NCI-H2107 treated with DMSO at 0.1 percent for 48 hours (cell line): ENCODE measurements around the gene SLC7A6.

ENCODE experiments used
- DNase-seq: peaks from one replicate; lab custom pipeline; 2025; ENCODE audit not compliant: unreplicated experiment; lab: John Stamatoyannopoulos, UW

The SLC7A6 gene

GRCh38 chr16:68264128-68265077, at the start of gene SLC7A6:
SLC7A6 (plus strand) TSS chr16:68264526; CDS start chr16:68274727, 10,201 bp downstream.
- peak; percentile 44 for DNase-seq

- DNase-seq = no peak
These were observed 49.6 kb upstream of the SLC7A6 start for GRCh38 chr16:68214726-68215125.

GRCh38 chr16:68215302-68215701, 49.0 kb upstream of the SLC7A6 start:
- DNase-seq = no peak

GRCh38 chr16:68216240-68216639, 48.1 kb upstream of the SLC7A6 start:
- DNase-seq = no peak

GRCh38 chr16:68217506-68217905, 46.8 kb upstream of the SLC7A6 start:
- no peak for DNase-seq

- no peak for DNase-seq
These were observed 44.5 kb upstream of the SLC7A6 start for GRCh38 chr16:68219725-68220351.

- no peak for DNase-seq
These were observed 41.3 kb upstream of the SLC7A6 start for GRCh38 chr16:68223072-68223471.

DNA sequence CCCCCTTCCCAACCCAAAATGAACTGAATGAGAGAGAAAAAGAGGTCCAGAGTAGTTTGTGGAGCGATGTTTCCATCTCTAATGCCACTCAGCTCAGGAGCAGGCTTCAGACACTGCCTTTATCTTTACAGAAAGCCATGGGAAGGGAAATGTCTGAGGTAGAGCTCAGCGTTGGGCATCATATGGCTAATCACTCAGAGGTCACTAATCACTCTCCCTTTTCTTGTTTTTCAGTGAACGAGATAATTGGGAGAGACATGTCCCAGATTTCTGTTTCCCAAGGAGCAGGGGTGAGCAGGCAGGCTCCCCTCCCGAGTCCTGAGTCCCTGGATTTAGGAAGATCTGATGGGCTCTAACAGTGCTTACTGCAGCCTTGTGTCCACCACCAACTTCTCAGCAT, 38.2 kb upstream of the SLC7A6 start:
- no peak for DNase-seq

DNA sequence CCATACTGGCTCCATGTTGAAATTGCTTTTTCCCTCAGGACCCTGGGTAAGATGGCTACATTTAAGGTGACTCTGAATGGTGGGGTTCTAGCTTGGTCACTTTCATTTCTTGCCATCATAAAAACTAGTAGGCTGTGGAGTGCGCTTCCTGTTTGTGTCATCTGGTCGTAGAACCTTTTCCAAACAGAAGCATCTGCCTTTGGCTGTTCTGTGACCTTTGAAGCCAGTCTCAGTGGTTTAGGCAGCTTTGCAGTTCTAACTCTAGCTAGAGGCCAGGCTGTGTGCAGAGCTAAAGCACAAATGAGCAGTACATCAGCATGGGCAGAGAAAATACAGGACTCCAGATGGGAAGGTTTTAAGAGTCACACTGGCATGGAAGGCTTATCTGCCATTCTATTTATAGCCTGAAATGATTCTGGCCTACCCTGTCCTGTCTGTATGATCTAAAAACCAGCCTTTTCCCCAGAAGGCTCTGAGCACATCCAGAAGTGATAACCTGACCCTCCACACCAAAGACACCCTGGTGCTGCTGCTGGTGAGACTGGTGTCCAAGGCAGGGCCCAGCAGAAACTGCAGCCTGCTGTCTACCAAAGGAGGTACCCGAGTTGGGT, 37.0 kb upstream of the SLC7A6 start:
- DNase-seq = no peak

DNA sequence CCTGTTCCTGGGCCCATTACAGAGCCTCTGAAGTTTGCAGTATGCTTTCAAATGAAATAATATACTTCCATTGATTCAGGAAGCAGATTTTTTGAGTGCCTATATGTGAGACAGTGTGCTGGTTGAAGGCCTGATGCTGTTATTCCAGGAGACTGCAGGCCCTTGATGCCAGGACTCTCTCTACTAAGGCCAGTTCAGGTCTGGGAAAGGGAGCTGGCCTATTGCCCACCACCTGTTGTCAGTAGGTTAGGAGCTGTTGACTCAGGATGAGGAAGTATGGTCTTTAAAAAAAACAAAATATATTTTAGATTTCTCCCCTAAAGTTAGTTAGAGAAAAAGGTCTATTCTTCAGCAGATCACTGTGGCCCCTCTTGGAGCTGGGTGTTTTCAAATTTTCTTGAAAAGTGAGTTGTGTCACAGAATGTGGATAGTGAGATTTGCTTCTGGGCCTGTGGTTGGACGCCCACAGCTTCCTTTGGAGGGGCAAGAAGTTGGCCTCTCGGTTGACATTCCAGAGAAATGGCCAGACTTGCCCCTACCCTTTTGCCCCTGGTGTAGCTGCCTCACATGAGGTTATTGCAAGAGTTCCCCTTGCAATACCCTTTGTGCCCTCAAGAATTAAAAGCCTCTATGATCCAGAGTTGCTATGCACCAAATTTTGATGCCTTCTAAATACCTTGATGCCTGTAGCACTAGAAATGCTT, 36.3 kb upstream of the SLC7A6 start:
- DNase-seq = no peak

DNA sequence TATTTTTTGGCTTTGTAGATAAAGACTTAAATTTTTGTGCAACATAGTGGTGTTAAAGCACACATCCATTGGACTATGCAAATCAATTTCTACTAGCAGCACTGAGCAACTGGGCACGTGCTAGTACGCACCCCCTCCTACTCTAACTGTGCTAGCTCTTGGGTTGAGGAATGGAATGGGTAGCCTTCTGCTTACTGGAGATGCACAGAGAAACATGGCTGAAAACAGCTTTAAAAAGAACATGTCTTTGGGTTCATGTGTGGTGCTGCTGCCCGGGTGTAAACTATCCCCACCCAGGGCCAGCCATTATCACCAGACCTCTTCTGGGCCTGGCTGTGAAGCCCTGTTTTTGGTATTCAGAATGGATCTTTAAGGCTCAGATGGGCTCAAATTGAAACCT, 35.7 kb upstream of the SLC7A6 start:
- DNase-seq = no peak

- peak; percentile 48 for DNase-seq
These were observed 34.7 kb upstream of the SLC7A6 start for GRCh38 chr16:68229431-68230175.

DNA sequence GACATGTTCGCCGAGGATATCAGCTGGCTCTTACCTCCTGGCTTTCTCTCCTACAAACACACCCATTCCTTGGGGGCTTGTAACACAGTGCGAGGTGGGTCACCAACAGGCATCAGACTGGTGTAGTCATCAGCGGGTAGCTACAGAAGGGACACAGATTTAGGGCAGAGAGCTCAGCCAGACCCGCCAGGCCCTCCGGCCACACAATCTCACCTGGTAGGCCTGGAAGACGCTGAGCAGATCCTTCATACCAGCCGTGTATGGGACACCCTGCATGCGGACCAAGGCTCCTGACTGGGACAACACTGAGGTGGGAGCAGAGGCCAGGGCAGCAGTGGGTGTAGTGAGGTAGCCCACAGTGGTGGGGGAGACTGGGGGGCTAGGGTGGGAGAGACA, 34.2 kb upstream of the SLC7A6 start:
- no peak for DNase-seq

DNA sequence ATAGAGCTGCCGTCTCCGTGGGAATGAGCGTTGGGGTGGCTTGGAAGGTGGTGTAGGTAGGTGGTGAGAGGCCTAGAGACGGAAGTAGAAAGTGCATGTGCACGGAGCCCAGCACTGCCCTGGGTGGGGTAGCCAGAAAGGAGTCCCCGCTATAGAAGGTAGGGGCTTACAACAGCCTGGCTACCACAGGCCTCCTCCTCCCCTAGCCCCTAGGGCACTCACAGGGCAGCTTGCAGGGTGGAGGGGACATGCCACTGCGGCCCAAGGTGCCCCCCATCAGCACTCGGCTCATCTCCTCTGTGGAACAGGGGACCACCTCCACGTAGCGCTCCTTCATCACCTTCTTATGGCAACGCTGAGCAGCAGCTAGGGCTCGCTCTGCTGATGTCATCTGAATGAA, 33.4 kb upstream of the SLC7A6 start:
- no peak for DNase-seq

GRCh38 chr16:68231384-68232136, 32.8 kb upstream of the SLC7A6 start:
- no peak for DNase-seq

DNA sequence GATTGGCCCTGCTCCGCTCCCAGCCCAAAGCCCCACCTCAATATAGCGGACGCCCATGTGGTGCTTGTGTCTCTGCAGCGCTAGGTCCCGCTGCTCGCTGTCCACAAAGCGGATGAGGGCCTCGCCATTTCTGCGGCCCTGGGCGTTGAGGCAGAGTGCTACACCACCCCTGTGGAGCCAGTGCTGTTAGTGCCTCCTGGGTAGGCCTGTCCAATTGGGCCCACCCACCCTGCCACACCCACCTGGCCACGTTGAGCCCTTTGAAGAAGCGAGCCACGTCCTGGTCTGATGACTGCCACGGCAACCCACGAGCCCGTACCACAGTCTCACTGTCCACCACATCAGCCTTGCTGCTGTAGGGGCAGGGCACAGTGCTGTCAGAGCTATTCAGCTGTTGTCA, 32.0 kb upstream of the SLC7A6 start:
- DNase-seq = no peak

GRCh38 chr16:68233085-68233834, 31.1 kb upstream of the SLC7A6 start:
- no peak for DNase-seq

DNA sequence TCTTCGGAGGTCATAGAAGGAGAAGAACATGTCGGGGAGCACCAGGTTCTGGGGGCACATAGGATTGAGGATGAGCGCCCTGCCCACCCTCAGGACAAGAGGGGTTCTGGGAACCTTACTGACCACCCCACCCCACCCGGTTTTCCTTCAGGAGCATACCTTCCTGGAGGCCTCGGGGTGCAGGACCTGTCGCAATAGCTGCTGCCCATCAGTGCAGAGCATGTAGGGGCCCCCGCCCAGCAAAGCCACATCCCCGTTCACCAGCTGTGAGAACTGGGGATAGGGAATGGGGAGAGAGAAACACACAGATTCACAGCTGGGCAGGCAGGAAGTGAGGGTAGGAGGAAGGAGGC, 30.5 kb upstream of the SLC7A6 start:
- DNase-seq = no peak
